ENCODE data around the gene C9orf50. TPM values are rescaled to one million over a fixed set of nuclear protein-coding genes. Genes with fewer than 3 reads are reported as not detected.

C9orf50 gene
- polyA plus RNA-seq, 2 donors: 0.05 TPM; not detected in 1

DNA sequence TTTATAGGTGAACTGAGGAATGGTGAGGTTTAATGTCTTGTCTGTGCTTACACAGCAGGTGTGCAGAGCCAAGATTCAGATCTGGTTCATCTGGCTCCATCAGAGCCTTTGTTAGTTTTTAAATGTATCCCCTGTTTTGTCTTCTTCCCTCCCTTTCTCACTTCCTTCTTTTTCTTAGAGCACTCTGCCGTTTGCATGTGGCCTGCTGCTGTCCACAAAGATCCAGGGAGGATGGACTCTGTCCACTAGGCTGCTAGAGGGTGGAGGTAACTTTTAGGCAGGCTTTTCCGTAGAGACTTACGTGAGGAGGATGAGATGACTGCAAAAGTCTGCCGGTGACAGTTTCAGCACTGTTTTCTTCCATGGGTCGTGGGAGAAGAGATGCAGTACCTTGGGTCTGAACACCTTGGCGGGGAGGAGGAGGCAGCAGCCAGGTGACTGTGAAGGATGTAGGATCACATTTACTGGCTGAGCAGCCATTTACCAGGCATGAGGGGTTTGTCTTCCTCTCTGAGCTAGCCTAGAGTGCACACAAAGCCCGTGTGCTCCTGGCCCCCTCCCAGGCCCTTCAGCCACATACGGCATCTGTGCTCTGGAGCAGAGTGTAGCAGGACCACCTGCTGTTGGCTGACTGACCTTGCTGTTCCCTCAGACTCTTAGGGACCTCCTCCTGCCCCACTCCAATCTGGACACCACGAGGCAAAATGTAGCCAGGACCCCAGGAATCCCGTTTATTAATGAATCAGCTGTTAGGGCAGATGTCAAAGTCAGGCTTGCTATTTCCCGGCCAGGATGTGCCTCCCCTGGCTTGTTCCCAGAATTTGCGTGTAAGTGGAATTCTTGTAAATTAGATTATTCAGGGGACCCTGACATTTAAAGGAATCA is 6.9 kb upstream of the C9orf50 start:
- H3K9me3 ChIP-seq (ENCODE audit: control insufficient read depth in 2 of 2, insufficient read depth in 1 of 2, low read depth in 1 of 2, low read length in 1 of 2): no peaks in the 10 kb centered on the region
- H3K36me3 ChIP-seq (ENCODE audit: control insufficient read depth in 2 of 2, insufficient read depth in 2 of 2, low read length in 1 of 2): peaks cover 0 to 8% of the 10 kb centered on the region in 2 donors
- H3K4me3 ChIP-seq (ENCODE audit: low read depth in 1 of 2, low read length in 2 of 2): peak overlapping the region in 1 of 2 donors; percentile 74
- H3K4me1 ChIP-seq (ENCODE audit: control insufficient read depth in 2 of 2, insufficient read depth in 2 of 2, low read length in 1 of 2): peaks cover 24 to 27% of the 10 kb centered on the region in 2 donors
- no peak overlapping the region for H3K27ac ChIP-seq (ENCODE audit: low read depth in 2 of 2, low read length in 1 of 2)
- H3K27me3 ChIP-seq (ENCODE audit: control insufficient read depth in 1 of 2, insufficient read depth in 2 of 2, low read length in 2 of 2): no peaks in the 10 kb centered on the region
- WGBS, 2 donors: 53 to 56% methylated on average over 12 of the region's 12 CpGs

GRCh38 chr9:129626625-129627284 is 5.9 kb upstream of the C9orf50 start:
- H3K4me3 ChIP-seq (ENCODE audit: low read depth in 1 of 2, low read length in 2 of 2): peak overlapping the region; percentile 74 to 86
- peaks cover 0 to 3% of the 10 kb centered on the region in 2 donors for H3K36me3 ChIP-seq (ENCODE audit: control insufficient read depth in 2 of 2, insufficient read depth in 2 of 2, low read length in 1 of 2)
- 2% methylated on average over 20 of the region's 20 CpGs for WGBS, 2 donors
- peak overlapping the region; percentile 91 to 94 for H3K27ac ChIP-seq (ENCODE audit: low read depth in 2 of 2, low read length in 1 of 2)
- H3K27me3 ChIP-seq (ENCODE audit: control insufficient read depth in 1 of 2, insufficient read depth in 2 of 2, low read length in 2 of 2): no peaks in the 10 kb centered on the region
- H3K9me3 ChIP-seq (ENCODE audit: control insufficient read depth in 2 of 2, insufficient read depth in 1 of 2, low read depth in 1 of 2, low read length in 1 of 2): no peaks in the 10 kb centered on the region
- H3K4me1 ChIP-seq (ENCODE audit: control insufficient read depth in 2 of 2, insufficient read depth in 2 of 2, low read length in 1 of 2): peaks cover 23 to 25% of the 10 kb centered on the region in 2 donors

GRCh38 chr9:129626079-129626624 is 5.3 kb upstream of the C9orf50 start, which contains the start of gene NTMT1:
NTMT1 (plus strand) TSS chr9:129626163; CDS start chr9:129632704, 6,541 bp downstream.
- Histone ChIP-seq H3K27ac (ENCODE audit: low read depth in 2 of 2, low read length in 1 of 2) (peak within 1 kb of the TSS; percentile 91 to 94), H3K4me3 (ENCODE audit: low read depth in 1 of 2, low read length in 2 of 2) (peak within 1 kb of the TSS; percentile 74 to 86), H3K27me3 (ENCODE audit: control insufficient read depth in 1 of 2, insufficient read depth in 2 of 2, low read length in 2 of 2) (no peaks in the 10 kb centered on the region), H3K4me1 (ENCODE audit: control insufficient read depth in 2 of 2, insufficient read depth in 2 of 2, low read length in 1 of 2) (peaks cover 18% of the 10 kb centered on the region in 2 donors), H3K9me3 (ENCODE audit: control insufficient read depth in 2 of 2, insufficient read depth in 1 of 2, low read depth in 1 of 2, low read length in 1 of 2) (no peaks in the 10 kb centered on the region), H3K36me3 (ENCODE audit: control insufficient read depth in 2 of 2, insufficient read depth in 2 of 2, low read length in 1 of 2) (peaks cover 0 to 3% of the 10 kb centered on the region in 2 donors)
- WGBS, 2 donors: 0 to 1% methylated on average over 54 to 55 of the region's 55 CpGs

GRCh38 chr9:129624947-129625346 is 4.0 kb upstream of the C9orf50 start:
- Histone ChIP-seq H3K27me3 (ENCODE audit: control insufficient read depth in 1 of 2, insufficient read depth in 2 of 2, low read length in 2 of 2) (peaks cover 0 to 2% of the 10 kb centered on the region in 2 donors), H3K9me3 (ENCODE audit: control insufficient read depth in 2 of 2, insufficient read depth in 1 of 2, low read depth in 1 of 2, low read length in 1 of 2) (no peaks in the 10 kb centered on the region), H3K4me1 (ENCODE audit: control insufficient read depth in 2 of 2, insufficient read depth in 2 of 2, low read length in 1 of 2) (peaks cover 10 to 15% of the 10 kb centered on the region in 2 donors), H3K4me3 (ENCODE audit: low read depth in 1 of 2, low read length in 2 of 2) (no peak overlapping the region), H3K27ac (ENCODE audit: low read depth in 2 of 2, low read length in 1 of 2) (no peak overlapping the region), H3K36me3 (ENCODE audit: control insufficient read depth in 2 of 2, insufficient read depth in 2 of 2, low read length in 1 of 2) (no peaks in the 10 kb centered on the region)
- 31 to 33% methylated on average over 9 of the region's 9 CpGs for WGBS, 2 donors

- no peak overlapping the region for H3K27ac ChIP-seq (ENCODE audit: low read depth in 2 of 2, low read length in 1 of 2)
- H3K27me3 ChIP-seq (ENCODE audit: control insufficient read depth in 1 of 2, insufficient read depth in 2 of 2, low read length in 2 of 2): peaks cover 0 to 5% of the 10 kb centered on the region in 2 donors
- 34 to 37% methylated on average over 12 of the region's 12 CpGs for WGBS, 2 donors
- no peaks in the 10 kb centered on the region for H3K36me3 ChIP-seq (ENCODE audit: control insufficient read depth in 2 of 2, insufficient read depth in 2 of 2, low read length in 1 of 2)
- H3K9me3 ChIP-seq (ENCODE audit: control insufficient read depth in 2 of 2, insufficient read depth in 1 of 2, low read depth in 1 of 2, low read length in 1 of 2): no peaks in the 10 kb centered on the region
- H3K4me3 ChIP-seq (ENCODE audit: low read depth in 1 of 2, low read length in 2 of 2): no peak overlapping the region
- peaks cover 10 to 15% of the 10 kb centered on the region in 2 donors for H3K4me1 ChIP-seq (ENCODE audit: control insufficient read depth in 2 of 2, insufficient read depth in 2 of 2, low read length in 1 of 2)
These were observed 3.4 kb upstream of the C9orf50 start for GRCh38 chr9:129624168-129624759.

DNA sequence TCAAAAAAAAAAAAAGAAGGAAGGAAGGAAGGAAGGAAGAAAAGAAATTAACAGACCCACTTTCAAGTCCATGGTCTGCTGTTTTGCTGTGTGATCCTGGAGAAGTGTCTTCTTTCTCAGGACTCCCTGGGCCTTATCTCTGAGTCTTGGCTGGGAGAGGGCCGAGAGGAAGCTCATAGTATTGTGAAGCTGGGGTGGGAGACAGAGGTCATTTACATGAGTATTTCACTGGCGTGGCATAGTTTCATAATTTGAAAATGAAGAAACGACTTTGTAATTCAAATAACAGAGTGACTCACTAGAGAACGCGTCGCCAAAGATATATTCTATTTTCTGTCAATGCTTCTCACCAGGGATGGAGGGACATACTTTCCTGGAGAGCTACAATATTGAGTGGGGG is 2.4 kb upstream of the C9orf50 start:
- Histone ChIP-seq H3K4me1 (ENCODE audit: control insufficient read depth in 2 of 2, insufficient read depth in 2 of 2, low read length in 1 of 2) (peaks cover 7 to 15% of the 10 kb centered on the region in 2 donors), H3K27me3 (ENCODE audit: control insufficient read depth in 1 of 2, insufficient read depth in 2 of 2, low read length in 2 of 2) (peaks cover 0 to 5% of the 10 kb centered on the region in 2 donors), H3K36me3 (ENCODE audit: control insufficient read depth in 2 of 2, insufficient read depth in 2 of 2, low read length in 1 of 2) (no peaks in the 10 kb centered on the region), H3K27ac (ENCODE audit: low read depth in 2 of 2, low read length in 1 of 2) (no peak overlapping the region), H3K9me3 (ENCODE audit: control insufficient read depth in 2 of 2, insufficient read depth in 1 of 2, low read depth in 1 of 2, low read length in 1 of 2) (no peaks in the 10 kb centered on the region), H3K4me3 (ENCODE audit: low read depth in 1 of 2, low read length in 2 of 2) (no peak overlapping the region)
- WGBS, 2 donors: 63 to 68% methylated on average over 6 of the region's 6 CpGs

- 2% methylated on average over 51 to 82 of the region's 82 CpGs for WGBS, 2 donors
- Histone ChIP-seq H3K4me3 (ENCODE audit: low read depth in 1 of 2, low read length in 2 of 2) (peak overlapping the region; percentile 31 to 46), H3K36me3 (ENCODE audit: control insufficient read depth in 2 of 2, insufficient read depth in 2 of 2, low read length in 1 of 2) (no peaks in the 10 kb centered on the region), H3K4me1 (ENCODE audit: control insufficient read depth in 2 of 2, insufficient read depth in 2 of 2, low read length in 1 of 2) (peaks cover 0 to 3% of the 10 kb centered on the region in 2 donors), H3K27ac (ENCODE audit: low read depth in 2 of 2, low read length in 1 of 2) (no peak overlapping the region), H3K27me3 (ENCODE audit: control insufficient read depth in 1 of 2, insufficient read depth in 2 of 2, low read length in 2 of 2) (peaks cover 0 to 5% of the 10 kb centered on the region in 2 donors), H3K9me3 (ENCODE audit: control insufficient read depth in 2 of 2, insufficient read depth in 1 of 2, low read depth in 1 of 2, low read length in 1 of 2) (no peaks in the 10 kb centered on the region)
These were observed 873 bp downstream of the C9orf50 start for GRCh38 chr9:129619787-129620668.

DNA sequence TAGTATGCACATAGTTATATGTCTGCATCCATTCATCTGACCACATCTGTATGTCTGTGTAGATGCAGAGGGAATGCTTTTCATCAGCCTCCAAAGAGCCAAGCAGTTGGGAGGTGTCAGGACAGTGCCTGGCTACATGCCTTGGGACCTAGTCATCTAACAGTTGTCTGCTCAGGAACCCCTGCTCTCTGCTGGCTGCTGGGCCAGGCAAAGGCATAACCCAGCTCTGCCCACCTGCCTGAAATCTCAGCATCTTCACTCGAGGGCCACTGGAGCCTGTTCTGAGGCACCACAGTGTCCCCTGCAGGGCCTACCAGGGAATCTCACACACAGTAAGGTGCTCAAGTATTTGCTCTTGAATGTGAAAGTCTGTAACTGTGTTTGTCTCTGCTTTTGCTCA is 3.7 kb downstream of the C9orf50 start:
- Histone ChIP-seq H3K9me3 (ENCODE audit: control insufficient read depth in 2 of 2, insufficient read depth in 1 of 2, low read depth in 1 of 2, low read length in 1 of 2) (no peaks in the 10 kb centered on the region), H3K27ac (ENCODE audit: low read depth in 2 of 2, low read length in 1 of 2) (no peak overlapping the region), H3K4me1 (ENCODE audit: control insufficient read depth in 2 of 2, insufficient read depth in 2 of 2, low read length in 1 of 2) (peaks cover 0 to 3% of the 10 kb centered on the region in 2 donors), H3K36me3 (ENCODE audit: control insufficient read depth in 2 of 2, insufficient read depth in 2 of 2, low read length in 1 of 2) (no peaks in the 10 kb centered on the region), H3K4me3 (ENCODE audit: low read depth in 1 of 2, low read length in 2 of 2) (no peak overlapping the region), H3K27me3 (ENCODE audit: control insufficient read depth in 1 of 2, insufficient read depth in 2 of 2, low read length in 2 of 2) (peaks cover 0 to 5% of the 10 kb centered on the region in 2 donors)
- 4 to 6% methylated on average over 1 of the region's 1 CpG for WGBS, 2 donors

All from esophagus (tissue), 2 donors.